GM23338 (cell line): Measurements from ENCODE around the gene CHRNB4. TPM values are rescaled to one million over a fixed set of nuclear protein-coding genes. Genes with fewer than 3 reads are reported as not detected.

Experiments used
- ATAC-seq: fragments of 200-7000 bp; cut with Tn5 transposase; 3 replicates; pipeline ENCODE4 v1.9.1; 2020
- DNase-seq: peaks from one replicate; pipeline ENCODE4 v3.0.0-alpha.2; 2015; ENCODE audit warnings: low spot score
- H2AFZ ChIP-seq: fragments of 200-600 bp; sonication (generic); 2 replicates; pipeline ENCODE4 v1.8.0; 2016; ENCODE audit warnings: antibody characterized with exemption, mild to moderate bottlenecking, moderate library complexity
- H3F3A ChIP-seq: fragments of 200-600 bp; sonication (generic); replicated peaks from 2 replicates; pipeline ENCODE4 v1.8.0; 2017; ENCODE audit warnings: antibody characterized with exemption, mixed run types, low read depth
- H3K27ac ChIP-seq: fragments of 200-600 bp; sonication (generic); 2 replicates; pipeline ENCODE4 v1.6.1; 2016; ENCODE audit warnings: low read depth
- H3K27me3 ChIP-seq: fragments of 200-600 bp; sonication (generic); 2 replicates; pipeline ENCODE4 v1.8.0; 2016; ENCODE audit warnings: mild to moderate bottlenecking, mixed run types, moderate library complexity; ENCODE audit not compliant: insufficient read depth
- H3K36me3 ChIP-seq: fragments of 200-600 bp; sonication (generic); 2 replicates; pipeline ENCODE4 v1.8.0; 2016; ENCODE audit warnings: mild to moderate bottlenecking; ENCODE audit not compliant: insufficient read depth
- H3K4me1 ChIP-seq: fragments of 200-600 bp; sonication (generic); 2 replicates; pipeline ENCODE4 v1.8.0; 2016; ENCODE audit warnings: mild to moderate bottlenecking, moderate library complexity; ENCODE audit not compliant: insufficient read depth
- H3K4me2 ChIP-seq: fragments of 200-600 bp; sonication (generic); 2 replicates; pipeline ENCODE4 v1.7.1; 2017; ENCODE audit warnings: mixed run types
- H3K4me3 ChIP-seq: fragments of 200-600 bp; sonication (generic); 2 replicates; pipeline ENCODE4 v1.6.1; 2016; ENCODE audit warnings: mixed run types
- H3K79me2 ChIP-seq: fragments of 200-600 bp; sonication (generic); replicated peaks from 2 replicates; pipeline ENCODE4 v1.8.0; 2017; ENCODE audit warnings: mild to moderate bottlenecking; ENCODE audit not compliant: insufficient read depth
- H3K9me2 ChIP-seq: fragments of 200-600 bp; sonication (generic); 2 replicates; pipeline ENCODE4 v1.8.0; 2017; ENCODE audit not compliant: insufficient read depth
- H4K20me1 ChIP-seq: fragments of 200-600 bp; sonication (generic); replicated peaks from 2 replicates; pipeline ENCODE4 v1.8.0; 2017; ENCODE audit warnings: mild to moderate bottlenecking; ENCODE audit not compliant: insufficient read depth
- H3K27ac Mint-ChIP-seq: 2 replicates; pipeline ENCODE4 v1.8.0; 2020; ENCODE audit warnings: inconsistent platforms, mild to moderate bottlenecking, moderate library complexity, mixed read lengths
- H3K27me3 Mint-ChIP-seq: 3 replicates; pipeline ENCODE4 v1.8.0; 2022; ENCODE audit warnings: low read depth, mild to moderate bottlenecking, moderate library complexity, mixed read lengths, inconsistent platforms; ENCODE audit not compliant: insufficient read depth, poor library complexity
- H3K36me3 Mint-ChIP-seq: 3 replicates; pipeline ENCODE4 v1.8.0; 2021; ENCODE audit warnings: low read depth, mild to moderate bottlenecking, inconsistent platforms, moderate library complexity, mixed read lengths
- H3K4me1 Mint-ChIP-seq: 3 replicates; pipeline ENCODE4 v1.8.0; 2020; ENCODE audit warnings: mild to moderate bottlenecking, inconsistent platforms, mixed read lengths
- H3K4me3 Mint-ChIP-seq: 3 replicates; pipeline ENCODE4 v1.8.0; 2021; ENCODE audit warnings: moderate library complexity, mild to moderate bottlenecking, inconsistent platforms, mixed read lengths
- H3K9me3 Mint-ChIP-seq: 3 replicates; pipeline ENCODE4 v1.8.0; 2020; ENCODE audit warnings: moderate library complexity, mild to moderate bottlenecking, inconsistent platforms, mixed read lengths
- CREB1 ChIP-seq: fragments of 250-450 bp; sonication (Bioruptor Pico); IDR thresholded peaks from 2 replicates; pipeline ENCODE4 v1.5.0; 2020; ENCODE audit warnings: low read depth, mild to moderate bottlenecking, moderate library complexity
- EZH2 ChIP-seq: fragments of 200-600 bp; sonication (generic); IDR thresholded peaks from one replicate; pipeline ENCODE4 v1.8.0; 2017; ENCODE audit warnings: antibody characterized with exemption, mild to moderate bottlenecking, low read depth; ENCODE audit not compliant: unreplicated experiment
- EZH2phosphoT487 ChIP-seq: fragments of 200-600 bp; sonication (generic); IDR thresholded peaks from one replicate; pipeline ENCODE4 v1.8.1; 2018; ENCODE audit warnings: antibody characterized with exemption; ENCODE audit not compliant: unreplicated experiment
- JUNB ChIP-seq: IDR thresholded peaks from one replicate; pipeline ENCODE4 v1.6.1; 2016; ENCODE audit warnings: antibody characterized with exemption; ENCODE audit not compliant: unreplicated experiment
- NANOG ChIP-seq: IDR thresholded peaks from 2 replicates; pipeline ENCODE4 v1.6.1; 2016; ENCODE audit warnings: antibody characterized with exemption, borderline replicate concordance
- POLR2AphosphoS5 ChIP-seq: IDR thresholded peaks from 2 replicates; pipeline ENCODE4 v1.6.1; 2016; ENCODE audit warnings: antibody characterized with exemption, low read depth
- ZNF114 ChIP-seq: fragments of 250-450 bp; sonication (Bioruptor Pico); IDR thresholded peaks from 2 replicates; pipeline ENCODE4 v1.5.0; 2020; ENCODE audit warnings: mild to moderate bottlenecking, moderate library complexity
- polyA plus RNA-seq: library from polyadenylated mRNA; unstranded; fragments of >200 nt; fragmentation: Nextera tagmentation; extraction: Ambion mirVana; gene quantifications from 2 replicates; pipeline ENCODE4 v1.2.1, GENCODE V29; 2016
- total RNA-seq: library from RNA; depleted of rRNA; stranded (reverse); fragments of >200 nt; shearing (Covaris generic); gene quantifications from 2 replicates; pipeline ENCODE4 v1.2.3, GENCODE V29; 2014
- TF ChIP-seq, protein P1 (sequence below): IDR thresholded peaks from 2 replicates; pipeline ENCODE4 v1.6.1; 2016; ENCODE audit warnings: antibody characterized with exemption
- TF ChIP-seq, protein P2 (sequence below), 2 experiments: fragments of 200-600 bp in 1 of 2; sonication (generic) in 1 of 2; conservative IDR thresholded peaks; 2 replicates each; pipeline versions ENCODE4 v1.5.1 to v1.6.1; 2016 to 2017; ENCODE audit warnings: antibody characterized with exemption in 2 of 2, low read depth in 2 of 2, mild to moderate bottlenecking in 2 of 2, moderate library complexity in 1 of 2
- TF ChIP-seq, protein P3 (sequence below): IDR thresholded peaks from one replicate; pipeline ENCODE4 v1.6.1; 2018; ENCODE audit warnings: antibody characterized with exemption; ENCODE audit not compliant: unreplicated experiment

The CHRNB4 gene
- total and polyA plus RNA-seq, 2 experiments from 2014 or later = 1.4 to 1.6 TPM

DNA sequence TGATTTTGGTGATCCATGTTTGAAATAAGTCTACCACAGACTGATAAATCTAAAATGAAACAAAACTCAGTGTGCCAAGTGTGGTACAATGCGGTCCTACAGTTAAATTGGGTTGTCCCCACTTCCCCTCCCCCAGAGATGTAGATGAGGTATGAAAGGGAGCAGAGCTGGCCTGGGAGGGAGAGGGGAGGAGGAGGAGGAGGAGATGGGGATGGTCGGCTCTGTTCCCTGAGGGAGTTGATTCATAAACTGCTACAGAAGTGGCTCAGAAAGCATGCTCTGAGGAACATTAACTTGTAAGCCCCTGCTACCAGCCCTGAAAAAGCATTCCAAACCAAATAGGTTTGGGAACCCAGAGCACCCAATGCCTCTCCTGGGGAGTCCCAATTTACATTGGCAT lies 28.0 kb upstream of the CHRNB4 start (continued):
- TF ChIP-seq, protein P1, sequence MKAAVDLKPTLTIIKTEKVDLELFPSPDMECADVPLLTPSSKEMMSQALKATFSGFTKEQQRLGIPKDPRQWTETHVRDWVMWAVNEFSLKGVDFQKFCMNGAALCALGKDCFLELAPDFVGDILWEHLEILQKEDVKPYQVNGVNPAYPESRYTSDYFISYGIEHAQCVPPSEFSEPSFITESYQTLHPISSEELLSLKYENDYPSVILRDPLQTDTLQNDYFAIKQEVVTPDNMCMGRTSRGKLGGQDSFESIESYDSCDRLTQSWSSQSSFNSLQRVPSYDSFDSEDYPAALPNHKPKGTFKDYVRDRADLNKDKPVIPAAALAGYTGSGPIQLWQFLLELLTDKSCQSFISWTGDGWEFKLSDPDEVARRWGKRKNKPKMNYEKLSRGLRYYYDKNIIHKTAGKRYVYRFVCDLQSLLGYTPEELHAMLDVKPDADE = no peak
- TF ChIP-seq CREB1 (CRISPR knock-in tag) = no peak
- TF ChIP-seq, protein P2, sequence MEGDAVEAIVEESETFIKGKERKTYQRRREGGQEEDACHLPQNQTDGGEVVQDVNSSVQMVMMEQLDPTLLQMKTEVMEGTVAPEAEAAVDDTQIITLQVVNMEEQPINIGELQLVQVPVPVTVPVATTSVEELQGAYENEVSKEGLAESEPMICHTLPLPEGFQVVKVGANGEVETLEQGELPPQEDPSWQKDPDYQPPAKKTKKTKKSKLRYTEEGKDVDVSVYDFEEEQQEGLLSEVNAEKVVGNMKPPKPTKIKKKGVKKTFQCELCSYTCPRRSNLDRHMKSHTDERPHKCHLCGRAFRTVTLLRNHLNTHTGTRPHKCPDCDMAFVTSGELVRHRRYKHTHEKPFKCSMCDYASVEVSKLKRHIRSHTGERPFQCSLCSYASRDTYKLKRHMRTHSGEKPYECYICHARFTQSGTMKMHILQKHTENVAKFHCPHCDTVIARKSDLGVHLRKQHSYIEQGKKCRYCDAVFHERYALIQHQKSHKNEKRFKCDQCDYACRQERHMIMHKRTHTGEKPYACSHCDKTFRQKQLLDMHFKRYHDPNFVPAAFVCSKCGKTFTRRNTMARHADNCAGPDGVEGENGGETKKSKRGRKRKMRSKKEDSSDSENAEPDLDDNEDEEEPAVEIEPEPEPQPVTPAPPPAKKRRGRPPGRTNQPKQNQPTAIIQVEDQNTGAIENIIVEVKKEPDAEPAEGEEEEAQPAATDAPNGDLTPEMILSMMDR (conservative IDR thresholded peaks at IDR 0.05; ENCODE audit: low read depth in 2 of 2) = no peak

DNA sequence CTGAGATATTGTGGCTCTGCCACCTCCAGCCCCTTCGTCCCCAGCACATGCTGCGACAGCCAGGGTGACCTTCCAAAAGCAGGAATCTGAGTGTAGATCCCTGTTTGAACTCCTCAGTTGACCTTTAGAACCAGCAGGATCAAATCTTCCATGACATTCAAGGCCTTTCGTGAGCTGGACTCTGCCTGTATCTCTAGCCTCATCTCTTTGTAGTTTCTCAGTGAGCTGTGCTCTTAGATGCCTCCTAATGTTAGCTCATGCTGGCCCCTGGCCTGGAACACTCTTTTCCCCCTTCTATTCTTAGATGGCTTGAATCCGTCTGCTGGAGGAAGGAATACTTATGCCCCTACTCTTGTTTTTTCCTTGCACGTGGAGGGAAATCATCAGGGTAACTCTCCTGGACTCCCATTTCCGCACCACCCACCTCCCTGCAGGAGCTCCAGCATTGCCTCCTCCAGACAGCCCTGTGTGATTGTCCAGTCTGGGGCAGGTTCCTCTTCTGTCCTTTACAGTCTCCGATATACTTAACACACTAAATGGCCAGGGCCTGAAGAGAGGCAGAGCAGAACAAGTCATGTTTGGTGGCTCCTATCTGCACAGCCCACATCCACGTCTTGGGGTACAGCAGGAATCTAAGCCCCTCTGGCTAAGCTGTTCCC lies 26.7 kb upstream of the CHRNB4 start:
- Mint-ChIP-seq H3K36me3 (no peaks in the 10 kb centered on the region), H3K27ac (no peak overlapping the region), H3K27me3 (peaks cover 13% of the 10 kb centered on the region), H3K9me3 (no peaks in the 10 kb centered on the region), H3K4me1 (peaks cover 31% of the 10 kb centered on the region), H3K4me3 (no peak overlapping the region)
- DNase-seq = no peak
- Histone ChIP-seq H3K79me2 (no peaks in the 10 kb centered on the region), H3K27ac (no peak overlapping the region), H4K20me1 (no peaks in the 10 kb centered on the region), H3K4me1 (peaks cover 37% of the 10 kb centered on the region), H3K9me2 (no peaks in the 10 kb centered on the region), H2AFZ (peak overlapping the region; percentile 43; the same call in 1 of the 2 replicates), H3K4me3 (no peak overlapping the region), H3F3A (no peaks in the 10 kb centered on the region), H3K27me3 (no peaks in the 10 kb centered on the region), H3K4me2 (no peak overlapping the region), H3K36me3 (no peaks in the 10 kb centered on the region)
- ATAC-seq = no peak
- no peak for TF ChIP-seq EZH2
- TF ChIP-seq NANOG = no peak
- TF ChIP-seq CREB1 (CRISPR knock-in tag) = no peak
- no peak for TF ChIP-seq JUNB
- TF ChIP-seq EZH2phosphoT487 = no peak
- TF ChIP-seq, protein P3, sequence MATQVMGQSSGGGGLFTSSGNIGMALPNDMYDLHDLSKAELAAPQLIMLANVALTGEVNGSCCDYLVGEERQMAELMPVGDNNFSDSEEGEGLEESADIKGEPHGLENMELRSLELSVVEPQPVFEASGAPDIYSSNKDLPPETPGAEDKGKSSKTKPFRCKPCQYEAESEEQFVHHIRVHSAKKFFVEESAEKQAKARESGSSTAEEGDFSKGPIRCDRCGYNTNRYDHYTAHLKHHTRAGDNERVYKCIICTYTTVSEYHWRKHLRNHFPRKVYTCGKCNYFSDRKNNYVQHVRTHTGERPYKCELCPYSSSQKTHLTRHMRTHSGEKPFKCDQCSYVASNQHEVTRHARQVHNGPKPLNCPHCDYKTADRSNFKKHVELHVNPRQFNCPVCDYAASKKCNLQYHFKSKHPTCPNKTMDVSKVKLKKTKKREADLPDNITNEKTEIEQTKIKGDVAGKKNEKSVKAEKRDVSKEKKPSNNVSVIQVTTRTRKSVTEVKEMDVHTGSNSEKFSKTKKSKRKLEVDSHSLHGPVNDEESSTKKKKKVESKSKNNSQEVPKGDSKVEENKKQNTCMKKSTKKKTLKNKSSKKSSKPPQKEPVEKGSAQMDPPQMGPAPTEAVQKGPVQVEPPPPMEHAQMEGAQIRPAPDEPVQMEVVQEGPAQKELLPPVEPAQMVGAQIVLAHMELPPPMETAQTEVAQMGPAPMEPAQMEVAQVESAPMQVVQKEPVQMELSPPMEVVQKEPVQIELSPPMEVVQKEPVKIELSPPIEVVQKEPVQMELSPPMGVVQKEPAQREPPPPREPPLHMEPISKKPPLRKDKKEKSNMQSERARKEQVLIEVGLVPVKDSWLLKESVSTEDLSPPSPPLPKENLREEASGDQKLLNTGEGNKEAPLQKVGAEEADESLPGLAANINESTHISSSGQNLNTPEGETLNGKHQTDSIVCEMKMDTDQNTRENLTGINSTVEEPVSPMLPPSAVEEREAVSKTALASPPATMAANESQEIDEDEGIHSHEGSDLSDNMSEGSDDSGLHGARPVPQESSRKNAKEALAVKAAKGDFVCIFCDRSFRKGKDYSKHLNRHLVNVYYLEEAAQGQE = no peak
- TF ChIP-seq POLR2AphosphoS5 = no peak
- TF ChIP-seq, protein P2 (conservative IDR thresholded peaks at IDR 0.05; ENCODE audit: low read depth in 2 of 2) = no peak
- TF ChIP-seq ZNF114 (CRISPR knock-in tag) = no peak
